Glomerular endothelial cell (primary cell): ENCODE data around the gene ARHGAP27. TPM values are rescaled to one million over a fixed set of nuclear protein-coding genes. Genes with fewer than 3 reads are reported as not detected.

Source experiments
- DNase-seq: peaks from one replicate; pipeline ENCODE4 v3.0.0-alpha.2; 2011; ENCODE audit warnings: low read depth, low spot score; ENCODE audit errors: extremely low read depth
- total RNA-seq: library from RNA; depleted of rRNA; stranded (reverse); fragments of >200 nt; gene quantifications from 2 replicates; pipeline ENCODE4 v1.2.3, GENCODE V29; 2015

The ARHGAP27 gene
- total RNA-seq, 1 donor from 2014 or later = 71.2 TPM

DNA sequence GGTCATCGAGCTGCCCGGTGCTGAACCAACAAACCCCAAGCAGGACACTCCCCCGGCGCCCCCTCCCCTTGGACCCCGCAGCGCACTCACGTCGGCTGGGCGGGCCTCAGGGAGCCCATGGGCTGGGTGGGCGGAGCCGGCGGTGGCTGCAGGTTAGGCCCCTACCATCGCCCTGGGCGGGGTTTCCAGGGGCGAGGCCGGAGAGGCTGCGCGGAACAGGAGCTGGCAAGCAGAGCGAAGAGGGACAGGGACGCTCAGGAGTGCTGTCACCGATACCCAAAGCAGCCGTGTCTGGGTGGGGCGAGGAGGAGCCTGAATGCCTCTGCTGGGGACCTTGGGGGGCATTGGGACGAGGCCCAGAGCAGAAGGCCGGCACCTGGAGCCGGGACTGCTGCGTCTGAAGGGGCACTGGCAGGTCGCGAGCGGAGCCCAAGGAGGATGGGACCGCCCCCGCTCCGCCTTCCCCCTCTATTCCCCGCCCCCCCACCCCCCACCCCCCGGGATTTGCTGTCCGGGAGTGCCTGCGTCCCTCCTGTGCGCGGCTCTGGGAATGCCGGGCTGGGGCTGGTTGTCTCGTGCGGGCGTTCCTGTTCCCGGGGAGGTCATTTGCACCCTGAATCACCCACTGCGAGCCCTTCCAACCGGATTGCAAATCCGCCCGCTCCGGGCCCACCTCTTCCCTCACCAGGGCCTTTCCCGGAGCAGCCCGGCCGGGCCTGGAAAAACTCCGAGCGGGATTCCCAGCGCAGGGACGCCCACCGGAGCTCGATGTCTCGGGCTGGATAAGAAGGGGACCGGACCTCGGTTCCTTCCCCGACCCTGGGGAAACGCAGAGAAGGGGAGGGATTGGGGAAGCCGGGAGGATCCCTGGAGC lies 902 bp downstream of the ARHGAP27 start:
- no peak for DNase-seq

DNA sequence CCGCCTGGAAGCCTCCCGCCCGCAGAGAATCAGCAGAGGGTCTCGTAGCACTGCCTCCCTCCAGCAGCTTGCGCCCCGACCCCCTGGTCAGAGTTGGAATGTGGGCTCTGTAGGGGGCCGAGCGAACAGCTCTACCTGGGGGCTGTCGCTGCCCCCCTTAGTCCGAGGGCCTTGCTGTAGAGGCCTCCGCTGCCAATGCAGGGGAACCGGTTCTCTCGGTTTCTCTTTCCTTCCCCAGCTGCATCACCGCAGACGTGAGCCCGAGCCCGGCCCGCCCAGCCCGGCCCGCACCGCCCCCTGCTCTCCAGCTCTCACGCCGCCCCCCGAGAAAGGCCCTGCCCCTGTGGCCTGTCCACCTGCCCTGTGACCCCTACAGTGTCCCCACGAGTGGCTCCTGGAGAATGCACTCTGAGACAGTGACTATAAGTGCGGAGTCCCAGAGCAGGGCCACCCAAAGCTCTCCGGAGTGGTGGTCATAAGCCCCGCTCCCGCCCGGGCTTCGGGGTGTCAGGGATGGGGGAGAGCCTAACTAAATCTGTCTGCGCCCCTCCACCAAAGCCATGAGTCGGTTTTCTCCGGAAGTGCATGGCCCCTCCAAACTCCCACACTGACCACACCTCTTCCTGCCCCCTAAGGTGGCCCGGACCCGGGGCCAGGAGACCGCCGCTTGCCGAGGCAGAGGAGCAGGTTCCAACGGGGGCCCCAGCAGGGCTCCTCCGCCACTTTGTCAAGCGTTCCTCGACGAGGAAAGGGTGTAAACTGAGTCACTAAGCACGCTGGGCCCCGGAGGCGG lies 1.7 kb downstream of the ARHGAP27 start:
- DNase-seq = no peak

DNA sequence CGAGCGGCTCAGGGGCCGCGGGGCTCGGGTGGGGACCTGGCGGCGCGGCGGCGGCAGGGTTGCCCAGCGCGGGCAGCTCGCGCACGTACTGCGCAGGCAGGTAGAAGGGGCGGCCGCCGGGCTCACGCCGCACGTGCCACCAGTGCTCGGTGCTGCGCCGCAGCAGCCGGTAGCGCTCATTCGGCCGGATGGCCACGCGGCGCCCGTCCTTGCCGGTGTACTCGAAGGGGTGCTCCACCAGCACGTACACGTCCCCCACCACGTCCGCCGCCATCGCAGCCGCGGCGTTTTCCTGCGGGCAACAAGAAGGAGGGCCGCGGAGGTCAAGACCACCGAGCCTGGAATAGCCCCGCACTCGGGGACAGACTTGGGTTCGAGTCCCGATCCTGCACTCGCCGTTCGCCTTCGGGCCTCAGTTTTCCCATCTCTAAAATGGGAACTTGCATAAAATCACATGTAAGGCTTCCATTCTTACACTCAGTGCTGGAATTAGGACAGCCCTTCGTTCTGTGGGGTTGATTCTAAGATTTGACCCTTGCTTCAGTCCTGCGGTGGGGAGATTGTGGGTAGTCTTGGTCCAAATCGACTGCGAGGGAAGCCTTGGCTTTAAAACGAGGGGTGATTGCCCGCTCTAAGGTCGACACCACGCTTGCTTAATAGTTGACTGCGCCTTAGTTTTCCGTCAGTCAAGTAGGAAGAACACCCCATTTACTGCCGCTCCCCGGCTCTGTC lies 2.5 kb downstream of the ARHGAP27 start:
- DNase-seq = no peak

DNA sequence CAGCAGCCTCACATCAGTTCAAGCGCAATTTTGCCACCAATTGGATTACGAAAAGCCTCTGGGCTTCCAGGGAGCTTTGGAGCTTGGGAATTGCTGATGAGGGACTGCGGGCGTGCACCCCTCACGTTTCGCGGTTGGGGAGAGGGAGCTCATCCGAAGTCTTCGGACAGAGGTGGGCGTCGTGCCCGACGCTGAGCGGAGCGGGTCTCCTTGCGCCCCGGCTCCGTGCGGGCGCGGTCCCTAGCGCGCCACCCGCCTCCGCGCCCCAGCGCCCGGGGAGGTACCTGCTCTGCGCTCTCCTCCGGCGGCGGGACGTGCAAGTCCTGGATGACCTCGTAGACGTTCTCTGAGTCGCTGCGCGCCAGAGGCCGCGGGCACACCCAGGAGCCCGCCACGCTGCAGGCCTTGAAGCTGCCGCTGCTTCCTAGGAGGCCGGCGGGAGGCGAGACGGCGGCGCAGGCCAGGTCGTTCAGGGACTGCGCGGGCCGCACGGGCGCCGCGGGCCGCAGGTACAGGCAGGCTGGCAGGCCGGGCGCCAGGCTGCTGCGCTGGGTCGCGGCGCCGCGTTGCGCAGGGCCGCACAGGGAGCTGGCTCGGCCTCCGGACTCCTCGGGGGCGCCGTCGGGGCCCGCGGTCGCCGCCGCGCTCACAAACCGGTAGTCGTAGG lies 3.2 kb downstream of the ARHGAP27 start:
- no peak for DNase-seq

DNA sequence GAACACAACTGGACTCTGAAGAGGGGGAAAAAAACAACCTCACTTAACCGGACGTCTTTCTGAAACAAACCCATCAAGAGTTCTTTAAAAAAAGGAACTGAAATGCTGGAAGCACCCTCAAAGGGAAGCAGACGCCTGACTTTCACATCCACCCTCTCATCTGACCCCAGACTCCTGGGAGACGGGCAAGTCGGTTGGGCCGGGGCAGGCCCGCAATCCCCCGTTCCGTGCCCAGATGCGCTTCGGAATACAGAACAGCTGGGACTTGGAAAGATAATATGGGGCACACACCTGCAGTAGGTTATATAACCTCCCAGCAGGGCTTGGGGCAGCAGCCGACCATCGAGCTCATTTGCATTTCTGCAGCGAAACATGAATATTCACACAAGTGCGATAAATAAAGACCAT lies 3.7 kb downstream of the ARHGAP27 start:
- DNase-seq = no peak

DNA sequence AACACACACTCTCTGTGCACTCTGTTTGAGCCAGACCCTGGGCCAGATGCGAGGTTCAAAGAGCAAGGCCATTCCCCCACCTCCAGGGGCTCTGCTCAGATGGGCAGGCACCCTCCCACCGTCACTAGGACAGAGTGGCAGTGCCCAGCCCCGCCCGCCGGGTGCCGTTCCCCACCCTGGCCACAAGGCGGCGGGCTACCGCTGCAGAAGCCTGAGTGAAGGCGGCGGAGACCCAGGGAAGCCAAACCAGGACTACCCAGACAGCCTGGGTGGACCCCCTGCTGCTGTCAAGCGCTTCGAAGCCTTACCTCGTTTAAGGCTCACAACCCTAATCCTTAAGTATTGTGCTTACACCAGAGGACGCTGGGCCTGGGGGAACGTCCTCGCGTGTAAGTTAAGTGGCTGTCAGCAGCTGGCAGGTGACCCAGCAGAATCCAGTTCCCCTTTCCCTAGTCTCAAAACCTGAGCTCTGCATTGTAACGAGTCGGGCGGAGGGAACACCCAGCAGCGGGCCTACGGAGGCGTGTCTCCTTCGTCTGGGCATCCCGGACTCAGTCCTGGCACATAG lies 4.5 kb downstream of the ARHGAP27 start:
- DNase-seq = no peak

DNA sequence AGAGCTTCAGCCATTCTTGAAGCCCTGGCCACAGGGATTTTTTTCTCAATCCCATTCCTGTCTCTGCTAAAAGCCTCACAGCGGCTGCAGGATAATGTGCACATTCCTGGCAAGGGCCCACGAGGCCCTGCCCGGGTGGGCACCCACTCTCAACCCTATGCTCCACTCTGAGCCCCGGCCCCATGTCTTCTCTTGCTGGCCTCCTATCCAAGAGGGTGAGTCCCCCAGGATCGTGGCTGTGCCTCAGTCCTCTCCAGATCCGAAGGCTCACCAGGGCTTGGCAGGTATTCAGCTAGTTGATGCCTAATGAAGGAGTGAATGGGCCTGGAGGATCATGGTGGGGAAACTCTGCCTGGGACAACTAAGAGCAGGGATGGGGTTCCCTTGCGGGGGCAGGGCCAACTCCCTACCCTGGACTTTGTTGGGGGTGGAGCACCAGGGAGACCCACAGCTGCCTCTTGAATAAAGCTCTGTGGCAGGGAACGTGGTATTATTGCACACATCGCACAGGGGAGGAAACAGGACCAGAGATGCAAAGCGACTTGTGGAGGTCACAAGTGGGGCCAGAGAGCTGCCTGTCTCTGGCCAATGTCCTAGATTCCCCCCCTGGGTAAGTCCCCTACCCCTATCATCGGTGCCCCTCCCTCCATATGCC lies 5.4 kb downstream of the ARHGAP27 start:
- DNase-seq = no peak

DNA sequence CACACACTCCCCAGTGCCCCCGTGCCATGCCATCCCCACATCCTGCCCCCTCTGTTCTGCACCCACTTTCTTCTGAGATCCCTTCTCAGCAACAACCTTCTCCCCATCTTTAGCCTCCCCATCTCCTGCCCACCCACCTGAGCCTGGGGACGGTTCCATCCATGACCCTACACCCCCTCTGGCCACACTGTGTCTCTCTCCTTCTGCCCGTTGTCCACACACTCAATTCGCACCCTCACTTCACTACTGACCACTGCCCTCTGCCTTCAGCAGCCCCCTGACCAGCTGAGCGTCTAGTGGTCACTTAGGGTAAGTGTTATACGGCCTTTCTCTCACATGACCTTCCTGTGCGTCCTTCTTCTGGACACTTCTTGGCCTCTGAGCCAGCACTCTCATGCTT lies 6.1 kb downstream of the ARHGAP27 start:
- DNase-seq = no peak

DNA sequence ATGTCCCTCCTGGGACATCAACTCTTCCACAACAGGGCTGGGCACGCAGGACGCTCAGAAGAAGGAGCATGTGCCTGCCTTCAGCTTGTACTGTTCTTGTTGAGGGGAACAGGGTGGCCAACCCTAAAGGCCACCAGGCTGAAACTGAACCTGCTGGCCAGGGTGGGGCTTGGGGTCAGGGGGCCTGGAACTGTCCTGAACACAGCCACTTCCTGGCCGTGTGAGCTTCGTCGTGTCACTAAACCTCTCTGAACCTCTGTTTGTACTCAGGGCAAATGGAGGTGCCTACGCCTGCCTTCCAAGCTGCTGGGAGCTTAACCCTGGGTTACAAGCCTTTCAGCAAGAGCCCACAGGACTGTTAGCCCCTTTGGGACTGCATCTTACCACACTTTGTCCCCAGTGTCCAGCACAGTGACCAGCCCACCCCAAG lies 6.7 kb downstream of the ARHGAP27 start:
- no peak for DNase-seq

DNA sequence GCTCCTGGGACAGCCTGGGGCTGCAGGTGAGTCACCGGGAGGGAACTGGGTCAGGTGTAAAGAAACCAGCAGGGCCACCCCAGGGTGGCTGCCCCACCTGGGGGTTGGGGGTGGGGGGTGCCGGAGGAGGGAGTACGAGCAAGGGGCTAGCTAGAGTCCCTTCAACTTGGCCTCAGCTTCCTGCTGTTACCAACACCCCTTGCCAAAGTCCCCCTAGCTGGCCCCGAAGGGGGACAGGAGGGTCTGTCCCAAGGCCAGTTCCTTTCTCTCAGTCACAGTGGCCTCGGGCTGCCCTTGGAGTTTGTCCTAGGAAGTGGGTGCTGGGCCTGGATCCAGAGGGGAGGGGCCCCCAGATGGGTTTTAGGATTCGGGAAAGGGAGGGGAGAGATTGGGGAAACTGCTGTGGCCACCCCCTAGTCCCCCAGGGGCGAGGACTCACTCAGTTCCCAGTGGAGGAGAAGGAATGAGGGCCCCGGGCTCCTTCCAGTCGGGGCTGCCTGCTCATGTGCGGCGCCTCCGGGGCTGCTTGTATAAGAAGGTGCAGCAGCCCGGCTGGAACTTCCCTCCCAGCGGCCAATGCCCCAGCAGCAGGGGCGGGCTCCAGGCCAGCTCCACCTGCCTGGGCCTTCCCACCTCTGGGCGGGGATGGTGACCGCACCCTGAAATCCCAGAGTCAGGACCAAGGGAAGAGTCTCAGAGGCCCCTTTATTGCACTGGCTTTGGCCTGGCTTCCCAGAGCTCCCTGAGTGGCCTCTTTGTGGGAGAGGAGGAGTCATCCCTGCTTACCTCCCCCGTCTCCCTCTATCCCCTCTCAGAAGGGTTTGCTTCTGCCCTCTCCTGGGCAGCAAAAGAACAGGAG lies 7.3 kb downstream of the ARHGAP27 start:
- no peak for DNase-seq

DNA sequence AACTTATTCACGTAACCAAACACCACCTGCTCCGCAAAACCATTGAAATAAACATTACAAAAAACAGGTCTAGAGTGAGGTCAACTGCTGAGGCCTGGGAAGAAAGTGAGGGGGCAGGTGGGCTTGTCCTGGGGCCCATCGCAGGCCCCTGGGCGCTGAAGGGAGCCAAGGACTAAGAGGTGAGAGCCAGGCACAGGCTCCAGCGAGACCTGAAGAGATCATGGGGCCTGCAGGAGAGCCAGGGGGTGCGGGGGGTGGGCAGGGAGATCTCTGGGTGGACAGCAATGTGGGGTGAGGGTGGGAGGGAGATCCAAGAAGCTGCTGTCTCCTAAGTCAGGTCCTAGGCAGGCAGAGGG lies 7.9 kb downstream of the ARHGAP27 start:
- DNase-seq = no peak

DNA sequence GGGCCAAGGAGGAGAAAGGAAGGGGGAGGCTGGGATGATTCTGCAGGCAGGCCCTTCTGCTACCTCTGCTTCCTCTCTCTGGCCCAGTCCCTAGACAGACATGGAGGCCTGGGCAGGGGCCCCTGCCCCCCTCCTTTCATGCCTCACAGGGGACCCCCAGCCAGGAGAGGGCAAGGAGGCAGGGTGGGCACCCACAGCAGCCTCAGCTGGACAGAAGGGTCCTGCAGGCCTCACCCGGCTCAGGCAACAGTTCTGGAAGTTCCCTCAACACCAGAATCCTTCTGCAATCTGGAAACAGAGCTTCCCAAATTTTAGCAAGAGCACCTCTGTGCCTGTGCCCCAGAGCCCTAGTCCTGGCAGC lies 8.7 kb downstream of the ARHGAP27 start:
- DNase-seq = no peak

DNA sequence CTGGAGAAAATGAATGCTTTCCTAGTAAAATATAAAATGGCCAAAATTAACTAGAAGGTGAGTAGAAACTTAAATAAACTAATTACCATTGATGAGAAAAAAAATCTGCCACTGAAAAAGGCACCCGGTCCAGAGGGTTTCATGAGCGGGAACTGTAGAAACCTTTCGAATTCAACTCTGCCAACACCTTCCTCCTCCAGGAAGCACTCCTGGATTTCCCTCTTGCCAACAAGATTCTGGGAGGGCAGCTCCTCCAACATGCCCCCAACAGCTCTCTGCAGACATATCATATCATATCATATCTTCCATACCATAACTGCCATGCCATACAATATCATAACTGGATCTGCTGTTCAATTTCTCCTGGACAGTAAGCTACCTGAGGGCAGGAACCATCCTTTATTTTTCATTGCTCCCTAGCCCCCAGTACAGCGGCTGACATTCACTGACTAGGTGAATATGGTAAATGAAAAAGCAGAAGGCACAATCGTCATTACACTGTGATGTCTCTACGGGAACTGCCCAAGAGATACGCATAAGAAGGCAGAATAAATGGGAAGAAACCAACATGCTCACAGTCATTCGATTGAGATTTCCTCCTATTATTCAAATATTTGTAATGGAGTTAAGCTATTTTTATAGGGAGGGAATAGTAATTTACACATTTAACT lies 9.2 kb downstream of the ARHGAP27 start:
- no peak for DNase-seq

DNA sequence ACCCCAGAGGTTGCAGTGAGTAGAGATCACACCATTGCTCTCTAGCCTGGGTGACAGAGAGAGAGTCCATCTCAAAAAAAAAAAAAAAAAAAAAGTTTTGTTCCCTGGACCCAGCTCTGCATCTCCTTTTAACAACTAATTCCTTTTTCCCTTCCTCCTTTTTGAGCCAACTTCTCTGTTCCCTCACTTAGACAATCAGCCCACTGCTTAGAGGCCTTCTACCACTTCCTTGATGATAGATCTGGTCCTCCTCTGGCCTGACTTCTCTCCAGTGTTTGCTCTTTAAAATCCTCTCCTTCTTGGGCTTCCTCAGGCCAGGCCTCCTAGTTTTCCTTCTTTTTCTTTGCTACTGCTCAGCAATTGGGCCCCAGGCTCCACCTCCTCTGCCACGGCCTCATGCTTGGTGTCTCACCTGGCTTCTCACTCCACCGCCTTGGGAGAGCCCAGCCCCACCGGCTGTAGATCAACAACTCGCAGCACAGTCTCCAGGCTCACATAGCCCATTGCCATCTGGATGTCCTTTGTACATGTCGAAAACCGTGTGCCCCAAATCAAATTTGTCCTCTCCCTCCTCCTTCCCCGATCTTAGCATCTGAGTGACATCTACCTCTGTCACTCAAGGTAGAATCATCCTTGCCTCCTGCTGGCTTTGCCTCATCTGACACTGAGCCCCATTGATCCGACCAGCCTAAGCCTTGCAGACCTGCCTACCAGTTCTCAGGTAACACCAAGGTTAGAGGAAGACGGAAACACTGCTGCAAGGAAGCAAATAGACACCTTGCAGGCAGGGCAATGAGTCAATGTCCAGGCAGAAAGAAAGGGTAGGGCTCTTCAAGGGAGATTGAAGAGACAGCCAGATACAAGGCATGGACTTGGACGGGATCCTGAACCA lies 17.4 kb downstream of the ARHGAP27 start:
- no peak for DNase-seq

DNA sequence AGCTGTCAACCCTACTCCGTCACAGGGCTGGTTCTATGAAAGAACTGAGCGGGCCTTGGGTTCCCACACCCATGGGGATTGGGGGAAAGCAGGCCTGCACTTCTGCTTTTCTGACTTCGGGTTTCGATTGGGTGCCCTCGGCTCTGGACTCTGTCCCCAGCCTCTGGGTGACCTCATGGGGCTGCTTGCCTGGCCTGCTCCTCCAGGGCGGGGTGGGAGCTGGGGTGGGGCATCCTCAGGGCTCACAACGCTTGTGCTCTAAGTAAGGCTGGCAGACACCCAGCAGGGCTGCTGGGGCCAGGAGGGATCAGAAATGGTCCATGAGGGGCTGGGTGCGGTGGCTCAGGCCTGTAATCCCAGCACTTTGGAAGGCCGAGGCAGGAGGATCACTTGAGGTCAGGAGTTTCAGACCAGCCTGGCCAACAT lies 19.2 kb downstream of the ARHGAP27 start:
- DNase-seq = no peak

DNA sequence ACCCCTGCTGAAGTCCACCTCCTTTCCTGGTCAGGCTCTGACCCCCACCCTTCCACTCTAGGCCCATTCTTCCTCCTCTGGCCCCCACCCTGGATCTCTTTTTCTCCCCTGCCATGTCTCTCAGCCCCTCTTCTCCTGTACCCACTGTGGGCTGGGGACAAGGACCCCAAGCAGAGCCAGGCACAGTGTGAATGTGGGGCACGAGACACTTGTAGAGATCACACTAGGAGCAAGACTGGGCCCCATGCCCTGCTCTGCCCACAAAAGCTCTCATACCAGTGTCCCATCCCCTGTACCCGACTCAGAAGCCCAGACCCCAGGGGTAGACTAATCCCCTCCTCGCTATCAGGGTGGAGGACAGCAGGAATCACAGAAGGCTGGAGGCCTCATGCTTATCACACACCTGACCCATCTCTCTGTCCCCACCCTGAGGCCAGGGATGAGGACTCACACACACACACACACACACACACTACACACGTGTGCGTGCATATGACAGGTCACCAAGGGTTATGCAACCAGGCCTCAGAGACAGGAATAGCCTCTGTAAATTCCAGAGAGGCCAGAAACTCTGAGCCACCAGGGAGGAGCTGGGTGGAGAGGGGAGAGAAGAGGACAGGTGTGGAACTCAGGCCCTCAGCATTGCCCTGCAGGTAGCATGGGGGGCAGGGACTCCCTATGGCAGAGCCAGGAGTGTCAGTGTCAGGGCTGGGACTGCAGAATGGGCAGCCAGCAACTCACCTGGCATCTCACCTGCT lies 21.1 kb downstream of the ARHGAP27 start:
- DNase-seq = no peak
